ENCODE results near the gene NEXMIF.
A peak's percentile ranks its signal among the peaks of the same experiment; 100 is the strongest.
"Not testable (repeated sequence)": the region's sequence is repeated elsewhere in the genome, so short reads cannot be mapped to it uniquely, and the experiment has no call there.

The NEXMIF gene

DNA sequence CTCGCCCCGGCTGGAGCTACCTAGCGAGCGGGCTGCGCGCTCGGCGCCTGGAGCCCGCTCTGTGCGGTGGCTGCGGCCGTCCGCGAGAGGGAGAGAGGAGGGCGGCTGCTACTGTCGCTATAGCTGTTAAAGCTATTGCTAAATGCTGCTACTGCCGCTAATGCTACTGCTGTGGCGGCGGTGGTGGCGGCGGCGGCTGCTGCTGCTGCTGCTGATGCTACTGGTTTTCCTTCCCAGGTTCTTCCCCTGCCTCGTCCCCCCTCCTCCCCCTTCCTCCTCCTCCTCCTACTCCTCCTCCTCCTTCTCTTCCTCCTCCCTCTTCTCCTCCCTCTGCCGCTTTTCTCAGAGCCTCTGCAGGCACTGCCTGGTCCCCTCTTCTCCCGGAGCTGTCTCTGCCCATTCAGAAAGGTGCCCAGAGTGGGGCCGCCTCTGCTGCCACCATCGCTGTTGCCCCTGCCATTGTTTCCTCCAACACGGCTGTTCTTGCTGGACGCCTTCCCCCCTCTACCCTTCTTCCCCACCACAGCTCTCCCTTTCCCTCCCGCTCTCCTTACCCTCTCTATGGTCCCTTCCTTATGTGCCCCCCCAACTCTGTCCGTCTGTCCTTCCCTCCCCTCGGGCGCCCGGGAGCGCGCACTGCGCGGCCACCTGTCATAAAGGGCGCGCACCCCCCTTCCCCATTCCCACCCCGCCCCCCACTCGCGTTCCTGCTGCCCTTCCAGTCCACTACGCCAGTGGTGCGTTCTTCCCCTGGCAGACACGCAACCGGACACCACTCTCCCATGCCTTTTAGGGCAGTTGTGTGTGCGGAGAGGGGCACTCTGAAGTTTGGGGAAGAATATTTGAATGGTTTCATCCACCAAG is at the start of gene NEXMIF:
NEXMIF (minus strand) TSS at position 228 of the 864 bp plus-strand sequence.
- DNase-seq, result peak in 1 of 2 donors; percentile 32

DNA sequence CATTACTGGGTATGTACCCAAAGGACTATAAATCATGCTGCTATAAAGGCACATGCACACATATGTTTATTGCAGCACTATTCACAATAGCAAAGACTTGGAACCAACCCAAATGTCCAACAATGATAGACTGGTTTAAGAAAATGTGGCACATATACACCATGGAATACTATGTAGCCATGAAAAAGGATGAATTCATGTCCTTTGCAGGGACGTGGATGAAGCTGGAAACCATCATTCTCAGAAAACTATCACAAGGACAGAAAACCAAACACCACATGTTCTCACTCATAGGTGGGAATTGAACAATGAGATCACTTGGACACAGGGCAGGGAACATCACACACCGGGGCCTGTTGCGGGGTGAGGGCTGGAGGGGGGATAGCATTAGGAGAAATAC is 36.7 kb upstream of the NEXMIF start:
- not testable (repeated sequence) for DNase-seq

DNA sequence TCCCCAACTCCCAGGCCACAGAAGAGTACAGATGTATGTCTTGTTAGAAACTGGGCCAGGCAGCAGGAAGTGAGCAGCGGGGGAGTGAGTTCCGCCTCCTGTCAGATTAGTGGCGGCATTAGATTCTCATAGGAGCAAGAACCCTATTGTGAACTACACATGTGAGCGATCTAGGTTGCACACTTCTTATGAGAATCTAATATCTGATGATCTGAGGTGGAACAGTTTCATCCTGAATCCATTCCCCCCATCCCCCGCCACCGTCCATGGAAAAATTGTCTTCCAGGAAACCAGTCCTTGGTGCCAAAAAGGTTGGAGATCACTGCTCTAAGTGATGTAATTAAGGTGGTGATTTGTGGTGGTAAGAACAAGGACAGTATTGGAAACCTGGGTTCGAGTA is 24.5 kb upstream of the NEXMIF start:
- no peak for DNase-seq

DNA sequence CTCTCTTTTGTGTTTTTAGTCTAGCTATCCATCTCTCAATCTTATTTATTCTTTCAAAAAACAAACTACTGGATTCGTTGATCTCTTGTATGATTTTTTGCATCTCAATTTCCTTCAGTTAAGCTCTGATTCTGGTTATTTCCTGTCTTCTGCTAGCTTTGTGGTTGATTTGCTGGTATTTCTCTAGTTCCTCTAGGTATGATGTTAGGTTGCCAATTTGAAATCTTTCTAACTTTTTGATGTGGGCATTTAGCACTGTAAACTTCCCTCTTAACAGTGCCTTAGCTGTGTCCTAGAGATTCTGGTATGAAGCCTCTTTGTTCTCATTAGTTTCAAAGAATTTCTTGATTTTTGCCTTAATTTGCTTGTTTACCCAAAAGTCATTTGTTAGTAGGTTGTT is 15.2 kb upstream of the NEXMIF start:
- no peak for DNase-seq

DNA sequence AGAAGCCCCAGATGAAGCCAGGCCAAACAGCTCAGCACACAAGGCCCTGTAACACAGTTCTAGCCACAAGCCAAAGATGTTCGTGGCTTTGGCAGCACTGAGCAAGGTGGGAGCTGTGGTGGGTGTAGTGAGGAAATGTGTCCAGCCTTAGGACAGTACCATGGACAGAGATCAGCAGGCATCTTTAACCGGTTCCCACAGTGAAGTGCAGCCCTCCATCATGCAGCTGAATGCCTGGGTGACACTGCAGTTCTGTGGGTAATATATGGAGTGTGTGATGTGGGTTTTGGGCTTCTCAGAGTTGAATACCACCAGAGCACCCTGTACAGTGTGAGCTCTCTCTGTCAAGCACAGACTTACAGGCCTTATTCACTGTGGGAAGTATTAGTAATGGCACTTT is 6.0 kb upstream of the NEXMIF start:
- DNase-seq, result no peak

DNA sequence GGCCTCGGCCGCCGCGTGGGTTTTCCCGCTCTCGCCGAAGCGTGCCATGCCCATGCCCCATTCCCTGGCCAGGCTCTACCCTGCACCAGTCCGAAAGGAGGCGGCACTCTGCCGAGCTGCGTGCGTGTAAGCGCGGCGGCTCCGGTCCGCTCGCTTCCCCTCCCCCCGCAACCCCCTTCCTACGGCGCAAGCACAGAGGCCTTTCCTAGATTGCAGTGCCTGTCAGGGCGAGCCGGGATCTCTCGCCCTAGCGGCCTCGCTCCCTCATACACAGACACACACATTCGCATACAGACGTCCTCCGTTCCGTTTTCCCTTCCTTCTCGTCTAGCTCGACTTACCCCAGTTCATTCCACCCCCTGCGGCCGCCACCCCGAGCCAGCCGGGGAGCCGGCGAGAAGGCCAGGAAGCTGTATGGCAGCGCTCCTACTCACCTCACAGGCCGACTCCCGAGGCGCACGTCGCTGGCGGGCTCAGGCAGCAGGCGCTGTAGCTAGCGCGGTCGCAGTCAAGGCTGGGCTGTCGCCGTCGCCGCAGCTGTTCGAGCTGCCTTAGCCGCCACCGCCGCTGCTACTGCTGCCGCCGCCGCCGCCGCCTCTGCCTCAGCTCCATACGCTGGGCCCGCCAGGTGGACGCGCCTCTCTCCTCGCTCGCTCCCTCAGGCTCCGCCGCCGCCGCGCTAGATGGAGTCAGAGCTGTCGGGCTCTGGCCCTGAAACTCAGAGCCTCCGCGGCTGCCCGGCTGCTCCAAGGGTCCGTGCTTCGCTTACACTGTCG is 615 bp downstream of the NEXMIF start:
- peak; percentile 23 to 46 for DNase-seq

DNA sequence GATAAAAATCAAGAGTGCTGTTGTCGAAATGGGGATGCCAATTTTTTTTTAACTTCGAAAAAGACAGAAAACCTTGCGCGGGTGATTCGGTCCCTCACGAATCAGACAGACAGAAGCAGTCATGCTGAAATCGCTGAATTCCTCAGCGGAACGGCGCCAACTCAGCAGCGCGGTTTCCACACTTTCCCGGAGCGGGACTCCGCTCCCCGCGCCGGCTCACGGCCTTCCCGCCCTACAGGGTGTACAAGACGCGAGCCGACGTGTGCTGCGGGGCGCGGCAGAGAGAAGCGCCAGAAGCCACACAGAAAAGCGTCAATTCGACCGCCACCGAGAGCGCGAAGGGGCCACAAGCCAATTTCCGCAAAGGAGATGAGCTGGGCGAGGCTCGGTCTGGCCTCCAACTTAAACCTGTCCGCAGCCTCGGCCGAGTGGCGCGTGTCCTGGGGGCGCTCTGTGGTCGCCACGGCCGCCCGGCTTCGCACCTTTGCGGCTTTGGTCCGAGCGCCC is 1.3 kb downstream of the NEXMIF start:
- peak; percentile 16 to 21 for DNase-seq

DNA sequence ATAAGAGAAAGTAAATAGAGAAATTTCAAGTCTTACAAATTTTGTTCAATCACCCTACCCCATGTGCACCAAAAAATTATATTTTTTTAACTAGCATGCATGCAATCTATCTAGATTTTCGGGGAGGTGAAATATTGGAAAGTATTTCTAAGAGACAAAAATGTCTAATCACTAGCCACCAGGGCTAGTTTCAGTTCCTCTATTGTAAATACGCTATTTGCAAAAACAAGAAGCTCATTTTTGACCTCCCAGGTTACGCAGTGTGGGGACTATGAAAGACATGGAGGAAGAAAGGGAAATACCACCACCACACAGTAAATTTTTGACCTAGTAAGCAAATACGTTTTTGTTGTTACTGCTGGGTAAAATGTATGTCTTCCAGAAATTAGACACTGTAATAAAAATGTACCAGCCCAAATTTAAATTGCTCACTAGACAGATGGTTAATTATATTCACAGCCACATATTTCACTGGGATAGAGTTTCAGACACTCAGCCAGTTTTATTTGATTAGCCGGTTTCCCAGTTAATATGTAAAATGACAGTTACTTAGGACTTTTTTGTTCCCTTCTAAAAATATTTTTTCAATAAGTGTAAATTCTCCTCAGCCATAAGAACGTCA is 2.2 kb downstream of the NEXMIF start:
- no peak for DNase-seq

DNA sequence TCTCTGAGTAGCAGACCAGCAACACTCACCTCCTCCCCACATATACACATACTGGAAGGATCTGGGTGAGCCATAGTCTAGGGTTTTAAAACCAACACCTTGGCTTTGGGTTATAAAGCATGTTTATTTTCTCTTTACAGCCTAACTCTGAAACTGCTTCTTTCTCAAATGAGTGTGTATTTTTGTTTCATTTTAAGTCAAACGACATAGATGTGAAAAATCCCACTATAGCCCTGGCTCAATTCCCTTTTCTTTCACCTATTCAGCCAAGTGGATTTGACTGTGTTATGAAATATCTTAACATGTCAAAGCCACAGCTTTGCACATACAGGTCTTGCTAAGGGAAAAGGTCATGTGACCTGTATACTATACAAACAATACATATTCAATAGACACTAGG is 13.8 kb downstream of the NEXMIF start:
- DNase-seq, result no peak

DNA sequence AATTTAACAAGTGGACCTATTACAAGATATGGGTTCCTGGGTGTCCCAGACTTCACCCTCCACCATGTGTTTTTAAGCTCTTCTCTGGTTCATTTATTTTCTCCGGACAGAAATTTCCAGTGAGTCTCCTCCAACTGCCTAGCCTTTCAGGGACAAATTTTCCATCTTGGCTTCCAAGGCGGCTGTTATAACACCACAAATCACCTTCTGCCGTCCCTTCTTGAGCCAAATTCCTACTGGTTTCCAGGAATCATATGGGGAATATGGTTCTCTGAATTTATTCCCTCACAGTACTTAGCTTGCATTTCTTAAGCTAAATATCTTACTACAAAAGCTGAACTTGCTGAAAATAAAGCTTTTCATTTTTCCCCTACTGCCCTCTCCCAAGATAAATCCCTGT is 18.8 kb downstream of the NEXMIF start:
- DNase-seq, result no peak

DNA sequence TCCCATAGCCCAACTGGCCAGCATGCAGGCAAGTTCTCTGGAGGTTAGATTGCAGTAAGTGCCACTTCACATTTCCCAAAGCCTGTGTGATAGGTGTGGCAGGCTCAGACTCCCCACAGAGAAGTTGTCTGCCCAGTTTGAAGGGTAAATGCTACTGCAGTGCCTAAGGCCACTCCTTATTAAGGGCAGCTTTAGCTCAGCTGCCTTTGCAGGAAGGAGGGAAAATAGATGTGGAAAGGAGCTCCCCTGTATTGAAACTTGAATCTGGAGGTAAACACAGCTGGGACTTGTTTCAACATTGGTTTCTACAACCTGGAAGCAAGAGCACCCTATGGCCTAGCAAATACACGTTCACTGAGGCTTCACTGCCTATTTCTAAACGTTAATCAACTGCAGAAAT is 22.4 kb downstream of the NEXMIF start:
- DNase-seq, result no peak

DNA sequence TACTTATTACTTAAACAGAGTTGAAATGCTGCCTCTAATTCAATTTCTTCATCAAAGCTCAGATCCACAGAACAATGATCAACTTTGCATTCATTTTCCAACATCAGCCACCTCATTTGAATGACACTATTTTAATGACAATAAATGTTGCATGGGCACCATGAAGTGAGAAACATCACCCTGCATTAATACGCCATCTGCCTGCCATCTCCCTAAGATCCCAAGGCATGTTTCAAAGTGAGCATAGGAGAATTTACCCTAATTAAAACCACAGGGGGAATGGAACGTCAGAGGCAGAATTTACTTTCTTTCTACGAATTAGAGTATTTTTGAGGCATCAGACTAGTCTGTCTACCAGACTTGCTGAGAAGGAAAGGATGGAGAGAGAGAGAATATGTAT is 32.7 kb downstream of the NEXMIF start:
- no peak for DNase-seq

DNA sequence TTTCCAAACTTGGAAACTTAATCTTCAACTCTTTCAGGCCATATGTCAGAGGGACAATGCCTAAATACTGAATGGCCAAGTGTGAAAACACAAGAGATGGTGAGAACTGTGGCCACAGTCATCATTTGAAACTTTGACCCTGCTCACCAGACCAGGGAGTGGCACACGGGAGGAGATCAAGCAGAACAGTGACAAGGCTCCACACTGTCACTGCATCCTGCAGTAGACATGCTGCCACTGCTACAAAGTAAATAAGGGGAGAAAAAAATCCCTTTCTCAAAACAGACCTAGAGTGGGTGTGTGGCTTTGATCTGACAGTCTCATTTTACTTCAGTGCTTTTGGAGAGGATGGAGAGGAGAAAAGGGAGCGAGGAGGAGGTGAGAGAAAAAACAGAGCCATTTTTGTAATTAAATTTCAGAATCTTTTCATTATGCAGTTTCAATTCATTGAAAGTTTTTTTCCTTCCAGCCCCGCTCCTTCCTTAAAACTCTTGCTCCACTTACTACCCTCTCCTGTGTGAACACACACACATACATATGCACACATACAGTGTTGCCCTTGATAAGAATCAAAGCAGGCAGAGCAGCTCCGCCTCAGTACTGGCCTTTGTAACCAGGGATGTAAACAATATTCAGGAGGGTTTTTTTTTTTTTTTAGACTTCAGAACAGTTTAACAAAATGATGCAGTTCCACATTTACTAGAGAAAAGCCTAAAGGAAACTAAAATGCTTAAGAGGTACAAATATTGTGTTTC is 34.4 kb downstream of the NEXMIF start:
- DNase-seq, result no peak

DNA sequence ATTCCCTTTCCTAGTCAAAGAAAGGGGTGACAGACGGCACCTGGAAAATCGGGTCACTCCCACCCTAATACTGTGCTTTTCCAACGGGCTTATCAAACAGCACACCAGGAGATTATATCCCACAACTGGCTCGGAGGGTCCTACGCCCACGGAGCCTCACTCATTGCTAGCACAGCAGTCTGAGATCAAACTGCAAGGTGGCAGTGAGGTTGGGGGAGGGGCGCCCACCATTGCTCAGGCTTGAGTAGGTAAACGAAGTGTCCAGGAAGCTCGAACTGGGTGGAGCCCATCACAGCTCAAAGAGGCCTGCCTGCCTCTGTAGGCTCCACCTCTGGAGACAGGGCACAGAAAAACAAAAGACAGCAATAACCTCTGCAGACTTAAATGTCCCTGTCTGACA is 42.9 kb downstream of the NEXMIF start:
- not testable (repeated sequence) for DNase-seq

DNA sequence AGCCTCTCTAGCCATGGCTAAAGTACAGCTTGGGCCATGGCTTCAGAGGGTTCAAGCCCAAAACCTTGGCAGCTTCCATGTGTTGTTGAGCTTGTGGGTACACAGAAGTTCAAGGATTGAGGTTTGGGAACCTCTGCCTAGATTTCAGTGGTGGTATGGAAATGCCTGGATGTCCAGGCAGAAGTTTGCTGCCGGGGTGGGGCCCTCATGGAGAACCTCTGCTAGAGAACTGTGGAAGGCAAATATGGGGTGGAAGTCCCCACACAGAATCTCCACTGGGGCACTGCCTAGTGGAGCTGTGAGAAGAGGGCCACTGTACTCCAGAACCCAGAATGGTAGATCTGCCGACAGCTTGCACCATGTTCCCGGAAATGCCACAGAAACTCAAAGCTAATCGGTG is 59.5 kb downstream of the NEXMIF start:
- no peak for DNase-seq

DNA sequence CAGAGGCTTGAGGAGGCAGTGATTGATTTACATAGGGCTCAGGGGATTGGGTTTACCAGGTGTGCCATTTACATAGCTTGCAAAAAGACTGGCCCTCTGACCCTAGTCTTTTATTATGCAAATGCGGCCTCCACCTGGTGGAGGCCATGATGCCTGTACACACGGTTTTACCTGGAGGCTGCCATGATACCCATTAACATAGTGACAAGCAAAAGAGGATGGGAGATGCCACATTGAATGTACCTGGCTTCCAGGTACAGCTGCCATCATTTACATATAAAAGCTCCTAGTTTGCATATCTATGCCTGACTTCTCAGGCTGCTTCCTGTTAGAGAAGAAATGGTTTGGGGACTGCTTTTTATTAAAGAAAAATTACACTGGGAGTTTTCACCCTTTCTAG is 72.0 kb downstream of the NEXMIF start:
- no peak for DNase-seq

DNA sequence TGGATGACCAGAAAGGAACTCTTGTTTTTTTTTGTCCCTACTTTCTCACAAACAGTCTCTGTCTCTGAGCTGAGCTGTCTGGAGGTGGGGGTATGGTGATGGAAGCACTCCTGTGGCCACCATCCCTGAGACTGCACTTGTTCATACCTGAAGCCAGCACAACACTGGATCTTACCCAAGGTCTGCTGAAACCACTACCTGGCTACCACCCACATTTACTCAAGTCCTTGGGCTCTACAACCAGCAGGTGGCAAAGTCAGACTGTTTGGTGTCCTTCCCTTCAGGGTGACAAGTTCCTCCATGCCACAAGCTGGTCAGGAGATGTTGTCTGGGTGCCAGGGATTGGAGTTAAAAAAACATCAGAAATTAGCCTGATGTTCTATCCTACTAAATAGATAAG is 89.7 kb downstream of the NEXMIF start:
- no peak for DNase-seq

DNA sequence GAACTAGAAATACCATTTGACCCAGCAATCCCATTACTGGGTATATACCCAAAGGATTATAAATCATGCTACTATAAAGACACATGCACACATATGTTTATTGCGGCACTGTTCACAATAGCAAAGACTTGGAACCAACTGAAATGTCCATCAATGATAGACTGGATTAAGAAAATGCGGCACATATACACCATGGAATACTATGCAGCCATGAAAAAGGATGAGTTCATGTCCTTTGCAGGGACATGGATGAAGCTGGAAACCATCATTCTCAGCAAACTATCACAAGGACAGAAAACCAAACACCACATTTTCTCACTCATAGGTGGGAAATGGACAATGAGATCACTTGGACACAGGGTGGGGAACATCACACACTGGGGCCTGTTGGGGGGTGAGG is 105.5 kb downstream of the NEXMIF start:
- not testable (repeated sequence) for DNase-seq

DNA sequence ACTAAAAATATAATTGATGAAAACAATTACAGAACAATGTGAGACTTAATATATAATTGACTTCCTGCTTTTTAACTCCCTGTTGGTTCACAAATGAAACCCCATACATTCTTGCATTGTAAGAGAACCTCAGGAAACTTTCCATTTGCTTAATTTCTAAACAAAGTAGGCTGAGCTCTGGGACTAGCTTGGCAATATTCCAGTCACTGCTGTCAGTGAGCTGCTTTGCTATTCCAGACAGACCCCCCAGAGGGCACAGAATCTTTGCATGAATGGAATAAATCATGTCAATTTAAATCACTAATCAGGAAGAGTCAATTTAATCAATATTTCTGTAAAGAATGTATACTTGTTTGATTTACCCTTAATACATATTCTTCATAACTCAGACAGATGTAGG is 110.6 kb downstream of the NEXMIF start:
- no peak for DNase-seq

DNA sequence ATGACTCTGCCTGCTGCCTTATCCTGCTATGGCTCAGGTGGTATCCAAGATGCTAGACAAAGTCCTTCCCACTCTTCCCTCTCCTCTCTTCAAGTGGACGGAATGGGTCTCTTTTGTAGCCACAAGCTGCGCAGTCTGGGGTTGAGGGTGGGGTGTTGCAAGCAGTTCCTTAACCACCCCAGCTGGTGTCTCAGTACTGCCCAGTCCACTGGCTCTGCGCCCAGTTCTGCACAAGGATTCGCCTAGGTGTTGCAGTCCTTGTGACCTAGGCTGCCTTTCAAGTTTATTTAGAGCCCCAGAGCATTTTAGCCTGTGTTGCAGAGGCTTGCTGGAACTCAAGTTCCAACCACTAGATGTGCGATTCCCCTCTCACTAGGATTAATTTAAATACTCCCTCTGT is 120.7 kb downstream of the NEXMIF start:
- DNase-seq, result no peak

DNA sequence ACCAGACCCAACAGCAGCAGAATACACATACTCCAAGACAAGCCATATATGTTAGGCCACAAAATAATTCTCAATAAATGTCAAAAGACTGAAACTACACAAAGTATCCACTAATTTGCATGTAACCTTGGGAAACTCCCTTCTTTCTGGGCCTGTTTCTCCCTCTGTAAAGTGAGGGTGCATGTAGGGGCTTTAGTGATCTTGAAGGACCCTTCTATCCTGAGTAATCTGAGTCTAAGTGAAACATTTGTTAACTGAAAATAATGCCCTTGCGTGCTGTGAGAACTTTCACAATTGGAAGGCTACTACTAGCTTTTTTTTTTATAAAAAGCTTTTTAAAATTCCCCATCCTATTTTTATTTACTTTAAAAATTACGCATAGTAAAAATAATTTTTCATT is 125.2 kb downstream of the NEXMIF start:
- no peak for DNase-seq

DNA sequence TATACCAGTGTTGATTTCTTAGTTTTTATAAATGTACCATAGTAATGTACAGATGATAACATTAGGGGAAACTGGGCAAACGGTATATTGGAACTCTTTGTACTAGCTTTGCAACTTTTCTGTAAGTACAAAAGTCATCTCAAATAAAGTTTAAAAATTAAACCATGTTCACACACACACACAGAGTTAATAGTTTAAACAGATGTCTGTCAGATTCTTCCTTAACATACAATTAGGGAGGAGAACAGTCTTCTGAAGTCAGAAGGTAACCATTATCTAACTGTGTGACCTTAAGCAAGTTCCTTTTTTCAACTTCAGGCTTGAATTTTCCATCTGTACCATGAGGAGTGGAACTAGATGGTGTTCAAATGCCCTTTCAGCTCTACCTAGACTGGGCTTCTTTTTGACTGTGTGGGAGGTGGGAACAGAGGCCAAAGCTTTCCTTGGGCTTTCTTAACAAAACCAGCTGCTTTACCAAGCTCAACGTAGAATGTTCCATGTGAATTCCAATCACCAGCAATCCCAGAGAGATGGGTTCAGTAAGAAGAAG is 127.8 kb downstream of the NEXMIF start:
- DNase-seq, result no peak

Measured in stimulated activated CD4-positive, alpha-beta T cell treated with anti-CD3 and anti-CD28 coated beads, Interleukin-2, amount 100 ng/mL, for 24 hours (primary cell).